Right atrium auricular region (tissue), 2 donors: Measurements from ENCODE around the gene RFC1. TPM values are rescaled to one million over a fixed set of nuclear protein-coding genes. Genes with fewer than 3 reads are reported as not detected.
"Not testable (repeated sequence)": the region's sequence is repeated elsewhere in the genome, so short reads cannot be mapped to it uniquely, and the experiment has no call there.

Experiments
- DNase-seq: peaks from one replicate; pipeline ENCODE4 v3.0.0-alpha.2; 2019; ENCODE audit warnings: low spot score
- H3K27ac ChIP-seq, 2 donors: fragments of 200-600 bp; sonication (generic); 1 replicate in 1 of 2; 2 replicates in 1 of 2; pipeline ENCODE4 v1.5.1; 2016 to 2019
- H3K27me3 ChIP-seq, 2 donors: fragments of 200-600 bp; sonication (generic); one replicate each; pipeline versions ENCODE4 v1.5.1 to v1.6.0; 2017 to 2019
- H3K36me3 ChIP-seq: fragments of 200-600 bp; sonication (generic); one replicate; pipeline ENCODE4 v1.5.1; 2016
- H3K4me1 ChIP-seq, 2 donors: fragments of 200-600 bp; sonication (generic); one replicate each; pipeline versions ENCODE4 v1.5.1 to v1.6.0; 2017 to 2019
- H3K4me3 ChIP-seq, 2 donors: fragments of 200-600 bp; sonication (generic); 1 replicate in 1 of 2; 2 replicates in 1 of 2; pipeline ENCODE4 v1.5.1; 2017 to 2019; ENCODE audit warnings: mild to moderate bottlenecking in 1 of 2, moderate library complexity in 1 of 2
- H3K9me3 ChIP-seq, 2 donors: fragments of 200-600 bp; sonication (generic); one replicate each; pipeline ENCODE4 v1.5.1; 2019
- CTCF ChIP-seq, 2 donors: fragments of 200-600 bp; sonication (generic); IDR thresholded peaks; one replicate each; pipeline ENCODE4 v1.5.1; 2019; ENCODE audit warnings: antibody characterized with exemption in 2 of 2
- total RNA-seq, 2 donors: library from RNA; depleted of rRNA; stranded (reverse); fragments of >200 nt; gene quantifications; one replicate each; pipeline ENCODE4 v1.1.0, GENCODE V29; 2016

Gene RFC1
- total RNA-seq, 2 donors from 2014 or later = 16.4 to 30.4 TPM

- H3K4me3 ChIP-seq = no peak overlapping the region
- no peaks in the 10 kb centered on the region for H3K36me3 ChIP-seq
- no peak for DNase-seq
- H3K9me3 ChIP-seq = no peaks in the 10 kb centered on the region
- no peaks in the 10 kb centered on the region for H3K4me1 ChIP-seq
- H3K27ac ChIP-seq = no peak overlapping the region
- H3K27me3 ChIP-seq = no peaks in the 10 kb centered on the region
- TF ChIP-seq CTCF (IDR thresholded peaks at IDR 0.05) = no peak
Observed at GRCh38 chr4:39279416-39279815, 86.7 kb downstream of the RFC1 start.

- Histone ChIP-seq H3K9me3 (no peaks in the 10 kb centered on the region), H3K36me3 (peaks cover under 1% of the 10 kb centered on the region), H3K27ac (no peak overlapping the region), H3K27me3 (no peaks in the 10 kb centered on the region), H3K4me1 (no peaks in the 10 kb centered on the region), H3K4me3 (no peak overlapping the region)
- DNase-seq = no peak
- no peak for TF ChIP-seq CTCF (IDR thresholded peaks at IDR 0.05)
Observed at GRCh38 chr4:39278476-39278875, 87.7 kb downstream of the RFC1 start.

GRCh38 chr4:39277661-39278060, 88.5 kb downstream of the RFC1 start:
- not testable (repeated sequence) for H3K36me3 ChIP-seq, H3K9me3 ChIP-seq, H3K27ac ChIP-seq, H3K27me3 ChIP-seq, H3K4me3 ChIP-seq, DNase-seq, H3K4me1 ChIP-seq

GRCh38 chr4:39274503-39274902, 91.7 kb downstream of the RFC1 start:
- TF ChIP-seq CTCF (IDR thresholded peaks at IDR 0.05) = no peak
- peaks cover 10% of the 10 kb centered on the region for H3K36me3 ChIP-seq
- no peak for DNase-seq

GRCh38 chr4:39263895-39264294, 102.3 kb downstream of the RFC1 start:
- no peak for DNase-seq
- H3K27me3 ChIP-seq = no peaks in the 10 kb centered on the region
- no peaks in the 10 kb centered on the region for H3K4me1 ChIP-seq
- no peak overlapping the region for H3K27ac ChIP-seq
- no peak for TF ChIP-seq CTCF (IDR thresholded peaks at IDR 0.05)
- no peaks in the 10 kb centered on the region for H3K36me3 ChIP-seq
- no peak overlapping the region for H3K4me3 ChIP-seq
- no peaks in the 10 kb centered on the region for H3K9me3 ChIP-seq

More at GRCh38 chr4:39274503-39274902, 91.7 kb downstream of the RFC1 start:
- Histone ChIP-seq H3K27ac (no peak overlapping the region), H3K9me3 (no peaks in the 10 kb centered on the region), H3K27me3 (no peaks in the 10 kb centered on the region), H3K4me1 (no peaks in the 10 kb centered on the region), H3K4me3 (no peak overlapping the region)

- Histone ChIP-seq H3K27me3 (no peaks in the 10 kb centered on the region), H3K36me3 (peaks cover 6% of the 10 kb centered on the region), H3K27ac (no peak overlapping the region), H3K4me3 (no peak overlapping the region), H3K4me1 (no peaks in the 10 kb centered on the region), H3K9me3 (no peaks in the 10 kb centered on the region)
- TF ChIP-seq CTCF (IDR thresholded peaks at IDR 0.05) = no peak
- DNase-seq = no peak
Observed at GRCh38 chr4:39259571-39260330, 106.4 kb downstream of the RFC1 start.
